AG10803 (cell line): ENCODE results near the gene NHS.

ENCODE experiments used
- DNase-seq: peaks from one replicate; pipeline ENCODE4 v3.0.0; 2010; ENCODE audit warnings: low read depth
- H3K4me3 ChIP-seq: 2 replicates; pipeline ENCODE4 v1.5.1; 2011; ENCODE audit warnings: mild to moderate bottlenecking, low read length, control low read depth
- TF ChIP-seq, protein P1 (sequence below): conservative IDR thresholded peaks from 2 replicates; pipeline ENCODE4 v1.5.1; 2011; ENCODE audit warnings: mild to moderate bottlenecking, low read length, control low read depth, inconsistent platforms

Gene NHS

GRCh38 chrX:17718649-17719165 is 343.7 kb downstream of the NHS start:
- no peak for DNase-seq
- TF ChIP-seq, protein P1, sequence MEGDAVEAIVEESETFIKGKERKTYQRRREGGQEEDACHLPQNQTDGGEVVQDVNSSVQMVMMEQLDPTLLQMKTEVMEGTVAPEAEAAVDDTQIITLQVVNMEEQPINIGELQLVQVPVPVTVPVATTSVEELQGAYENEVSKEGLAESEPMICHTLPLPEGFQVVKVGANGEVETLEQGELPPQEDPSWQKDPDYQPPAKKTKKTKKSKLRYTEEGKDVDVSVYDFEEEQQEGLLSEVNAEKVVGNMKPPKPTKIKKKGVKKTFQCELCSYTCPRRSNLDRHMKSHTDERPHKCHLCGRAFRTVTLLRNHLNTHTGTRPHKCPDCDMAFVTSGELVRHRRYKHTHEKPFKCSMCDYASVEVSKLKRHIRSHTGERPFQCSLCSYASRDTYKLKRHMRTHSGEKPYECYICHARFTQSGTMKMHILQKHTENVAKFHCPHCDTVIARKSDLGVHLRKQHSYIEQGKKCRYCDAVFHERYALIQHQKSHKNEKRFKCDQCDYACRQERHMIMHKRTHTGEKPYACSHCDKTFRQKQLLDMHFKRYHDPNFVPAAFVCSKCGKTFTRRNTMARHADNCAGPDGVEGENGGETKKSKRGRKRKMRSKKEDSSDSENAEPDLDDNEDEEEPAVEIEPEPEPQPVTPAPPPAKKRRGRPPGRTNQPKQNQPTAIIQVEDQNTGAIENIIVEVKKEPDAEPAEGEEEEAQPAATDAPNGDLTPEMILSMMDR = no peak
- no peak overlapping the region for H3K4me3 ChIP-seq

- TF ChIP-seq, protein P1 = no peak
- H3K4me3 ChIP-seq = no peak overlapping the region
- no peak for DNase-seq
Observed at GRCh38 chrX:17719711-17720110, 344.7 kb downstream of the NHS start.

DNA sequence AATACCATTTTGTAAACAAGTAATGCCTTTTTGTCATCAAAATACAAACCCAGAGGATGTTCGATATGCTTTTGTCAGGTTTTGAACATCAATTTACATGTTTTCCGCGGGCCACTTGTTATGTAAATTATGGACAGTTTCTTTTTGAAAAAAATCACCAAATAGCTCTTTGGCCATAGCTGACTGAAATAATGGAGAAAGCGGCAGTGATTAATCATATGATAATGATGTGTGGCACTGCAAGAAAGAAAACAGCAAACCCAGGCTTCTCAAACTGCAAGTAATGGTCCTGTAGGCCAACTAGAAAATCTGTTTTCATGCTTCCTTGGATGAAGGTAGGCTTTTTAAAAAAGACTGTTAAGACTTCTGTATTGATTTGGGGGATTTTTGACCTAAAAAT is 346.7 kb downstream of the NHS start:
- DNase-seq = no peak
- no peak overlapping the region for H3K4me3 ChIP-seq
- TF ChIP-seq, protein P1 = no peak

- no peak for DNase-seq
- TF ChIP-seq, protein P1 = no peak
- no peak overlapping the region for H3K4me3 ChIP-seq
Observed at GRCh38 chrX:17725181-17725580, 350.2 kb downstream of the NHS start.

DNA sequence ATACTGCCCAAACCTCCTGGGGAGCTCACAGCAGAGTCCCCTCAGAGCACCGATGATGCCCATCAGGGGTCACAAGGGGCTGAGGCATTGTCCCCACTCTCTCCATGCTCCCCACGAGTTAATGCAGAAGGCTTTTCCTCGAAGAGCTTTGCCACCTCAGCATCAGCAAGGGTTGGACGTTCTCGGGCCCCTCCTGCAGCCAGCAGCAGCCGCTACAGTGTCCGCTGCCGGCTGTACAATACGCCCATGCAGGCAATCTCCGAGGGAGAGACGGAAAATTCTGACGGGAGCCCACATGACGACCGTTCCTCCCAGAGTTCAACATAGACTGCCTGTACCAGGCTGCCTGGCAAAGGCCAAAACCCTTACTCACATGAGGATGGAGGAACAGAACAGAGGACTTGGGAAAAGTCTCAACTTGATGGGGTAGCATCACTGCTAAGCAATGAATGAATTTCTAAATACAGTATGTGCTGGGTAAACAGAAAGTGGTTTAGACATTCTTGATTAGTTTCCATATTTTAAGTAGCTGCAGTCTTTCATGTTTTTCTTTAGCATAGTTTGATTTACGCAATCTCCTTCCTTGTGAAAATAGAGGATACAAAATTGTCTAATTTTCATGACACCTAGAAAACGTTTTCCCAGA is 357.3 kb downstream of the NHS start:
- peak; percentile 65 for DNase-seq
- TF ChIP-seq, protein P1 = no peak
- H3K4me3 ChIP-seq = no peak overlapping the region

- DNase-seq = no peak
- TF ChIP-seq, protein P1 = no peak
- H3K4me3 ChIP-seq = no peak overlapping the region
Observed at GRCh38 chrX:17735406-17735805, 360.4 kb downstream of the NHS start.

DNA sequence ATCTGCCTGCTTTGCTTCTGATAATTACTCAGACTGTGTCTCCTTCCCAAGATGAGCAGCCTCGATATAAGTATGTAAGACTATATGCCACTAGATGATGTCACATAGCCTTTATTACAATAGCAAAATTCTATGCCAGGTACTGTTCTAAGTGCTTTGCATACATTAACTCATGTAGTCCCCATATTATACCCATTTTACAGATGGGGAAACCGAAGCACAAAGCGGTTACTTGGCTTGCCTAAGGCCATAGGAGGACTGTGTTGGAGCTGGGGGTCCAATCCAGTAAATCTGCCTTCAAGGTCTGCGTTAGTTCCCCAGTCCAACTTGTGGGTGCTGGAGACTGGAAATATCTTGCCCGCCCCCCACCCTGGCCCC is 361.5 kb downstream of the NHS start:
- H3K4me3 ChIP-seq = peak overlapping the region; percentile 60
- TF ChIP-seq, protein P1 = no peak
- no peak for DNase-seq
